HFF-Myc (cell line): ENCODE data around the gene C1orf50.

Source experiments
- DNase-seq: peaks from one replicate; pipeline ENCODE4 v3.0.0-alpha.2; 2011; ENCODE audit warnings: low read depth; ENCODE audit errors: extremely low read depth
- H3K4me3 ChIP-seq: replicated peaks from 2 replicates; pipeline ENCODE4 v1.5.1; 2011; ENCODE audit warnings: low read depth, mild to moderate bottlenecking, control low read depth, low read length
- TF ChIP-seq, protein P1 (sequence below): IDR thresholded peaks from 2 replicates; pipeline ENCODE4 v1.5.1; 2012; ENCODE audit warnings: mild to moderate bottlenecking, low read depth, low read length, control low read depth; ENCODE audit errors: missing control alignments

Gene C1orf50

DNA sequence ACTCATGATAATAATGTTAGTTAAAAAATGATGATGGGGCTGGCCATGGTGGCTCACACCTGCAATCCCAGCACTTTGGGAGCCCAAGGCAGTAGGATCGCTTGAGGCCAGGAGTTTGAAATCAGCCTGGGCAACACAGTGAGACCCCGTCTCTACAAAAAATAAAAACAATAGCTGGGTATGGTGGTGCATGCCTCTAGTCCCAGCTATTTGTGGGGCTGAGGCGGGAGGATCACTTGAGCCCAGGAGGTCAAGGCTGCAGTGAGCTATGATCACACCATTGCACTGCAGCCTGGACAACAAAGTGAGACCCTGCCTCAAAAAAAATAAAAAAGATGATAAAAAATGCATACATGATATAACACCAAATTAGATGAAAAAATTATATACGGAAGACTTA, 5.5 kb upstream of the C1orf50 start:
- DNase-seq, result no peak
- TF ChIP-seq, protein P1, sequence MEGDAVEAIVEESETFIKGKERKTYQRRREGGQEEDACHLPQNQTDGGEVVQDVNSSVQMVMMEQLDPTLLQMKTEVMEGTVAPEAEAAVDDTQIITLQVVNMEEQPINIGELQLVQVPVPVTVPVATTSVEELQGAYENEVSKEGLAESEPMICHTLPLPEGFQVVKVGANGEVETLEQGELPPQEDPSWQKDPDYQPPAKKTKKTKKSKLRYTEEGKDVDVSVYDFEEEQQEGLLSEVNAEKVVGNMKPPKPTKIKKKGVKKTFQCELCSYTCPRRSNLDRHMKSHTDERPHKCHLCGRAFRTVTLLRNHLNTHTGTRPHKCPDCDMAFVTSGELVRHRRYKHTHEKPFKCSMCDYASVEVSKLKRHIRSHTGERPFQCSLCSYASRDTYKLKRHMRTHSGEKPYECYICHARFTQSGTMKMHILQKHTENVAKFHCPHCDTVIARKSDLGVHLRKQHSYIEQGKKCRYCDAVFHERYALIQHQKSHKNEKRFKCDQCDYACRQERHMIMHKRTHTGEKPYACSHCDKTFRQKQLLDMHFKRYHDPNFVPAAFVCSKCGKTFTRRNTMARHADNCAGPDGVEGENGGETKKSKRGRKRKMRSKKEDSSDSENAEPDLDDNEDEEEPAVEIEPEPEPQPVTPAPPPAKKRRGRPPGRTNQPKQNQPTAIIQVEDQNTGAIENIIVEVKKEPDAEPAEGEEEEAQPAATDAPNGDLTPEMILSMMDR, result no peak
- no peak overlapping the region for H3K4me3 ChIP-seq

DNA sequence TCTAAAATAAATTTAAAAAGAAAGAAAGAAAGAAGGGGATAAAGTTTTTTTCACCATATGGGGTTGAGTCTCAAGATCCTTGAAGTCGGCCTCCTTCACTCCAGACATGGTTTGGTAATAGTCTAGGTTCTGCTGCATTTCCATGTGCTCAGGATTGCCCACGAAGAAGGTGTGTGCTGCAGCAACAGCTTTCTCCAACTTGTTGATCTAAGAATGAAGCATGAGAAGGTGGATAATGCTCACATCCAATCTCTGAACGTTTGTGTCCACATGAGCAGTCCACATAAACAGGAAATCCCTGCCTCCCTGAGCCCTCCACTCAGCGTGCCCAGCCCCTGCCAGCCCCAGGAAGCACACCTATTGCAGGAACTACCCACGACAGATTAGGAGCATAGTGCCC, 4.8 kb upstream of the C1orf50 start:
- TF ChIP-seq, protein P1, result no peak

DNA sequence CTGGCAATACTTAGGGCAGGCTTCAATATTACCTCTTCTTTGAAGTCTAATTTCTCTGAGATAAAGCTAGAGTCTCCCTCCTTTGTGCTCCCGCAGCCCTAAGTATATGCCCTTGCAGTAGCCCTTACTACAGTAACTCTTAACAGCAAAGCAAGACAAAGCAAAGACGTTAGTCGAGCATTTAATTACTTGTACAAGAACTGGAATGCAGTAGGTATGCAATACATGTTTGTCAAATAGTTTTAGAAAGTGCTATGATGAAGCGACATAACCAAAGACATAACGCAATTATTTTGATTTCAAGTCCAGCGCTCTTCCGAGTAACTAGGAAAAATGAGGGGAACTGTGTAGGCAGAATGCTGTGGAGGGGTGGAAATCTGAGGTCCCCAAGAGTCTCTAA, 1.8 kb upstream of the C1orf50 start:
- DNase-seq, result no peak
- TF ChIP-seq, protein P1, result no peak
- peak overlapping the region; percentile 93 for H3K4me3 ChIP-seq

More for the DNA sequence above, 4.8 kb upstream of the C1orf50 start:
- DNase-seq, result no peak
- no peak overlapping the region for H3K4me3 ChIP-seq

DNA sequence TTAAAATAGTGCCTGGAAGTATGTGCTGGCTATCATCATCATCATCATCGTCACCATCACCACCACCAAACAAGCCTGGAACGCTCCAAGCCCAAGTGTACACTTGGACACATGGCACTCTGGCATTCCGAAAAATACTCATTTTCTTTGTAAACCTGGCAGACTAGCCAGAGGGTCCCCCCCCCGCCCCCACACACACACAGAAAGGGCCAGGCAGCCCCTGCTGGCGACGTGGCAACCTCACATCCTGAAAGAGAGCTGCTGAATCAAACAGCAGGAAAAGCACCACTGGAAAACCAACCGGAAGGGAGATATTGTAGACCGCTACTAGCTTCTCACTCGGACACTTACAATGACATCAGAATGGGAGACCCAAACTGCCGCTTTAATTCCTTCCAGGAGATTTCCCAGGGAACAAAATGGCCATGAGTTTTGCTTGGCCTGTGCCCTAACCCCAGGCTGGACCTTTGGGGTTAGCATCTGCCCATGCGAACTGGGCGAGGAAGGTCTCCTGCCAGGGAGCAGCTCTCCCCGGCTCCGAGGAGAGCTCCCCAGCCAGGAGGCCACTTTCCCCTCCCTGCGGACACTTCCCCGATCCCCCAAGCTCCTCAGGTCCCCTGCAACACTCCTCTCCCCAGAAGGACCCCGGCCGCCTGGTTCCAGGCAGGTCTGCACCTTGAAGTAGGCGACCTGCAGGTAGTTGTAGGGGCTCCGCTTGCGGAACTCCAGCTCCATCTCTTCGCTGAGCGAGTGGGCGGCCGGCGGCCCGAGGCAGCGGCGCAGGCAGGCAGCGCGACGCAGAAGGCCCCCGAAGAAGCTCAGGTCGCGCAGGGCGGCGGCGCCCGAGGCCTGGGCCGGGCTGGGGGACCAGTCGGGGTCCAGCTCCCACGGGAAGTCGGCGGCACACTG, 963 bp upstream of the C1orf50 start:
- TF ChIP-seq, protein P1, result peak; percentile 61
- H3K4me3 ChIP-seq, result peak overlapping the region; percentile 93
- peak; percentile 69 for DNase-seq

DNA sequence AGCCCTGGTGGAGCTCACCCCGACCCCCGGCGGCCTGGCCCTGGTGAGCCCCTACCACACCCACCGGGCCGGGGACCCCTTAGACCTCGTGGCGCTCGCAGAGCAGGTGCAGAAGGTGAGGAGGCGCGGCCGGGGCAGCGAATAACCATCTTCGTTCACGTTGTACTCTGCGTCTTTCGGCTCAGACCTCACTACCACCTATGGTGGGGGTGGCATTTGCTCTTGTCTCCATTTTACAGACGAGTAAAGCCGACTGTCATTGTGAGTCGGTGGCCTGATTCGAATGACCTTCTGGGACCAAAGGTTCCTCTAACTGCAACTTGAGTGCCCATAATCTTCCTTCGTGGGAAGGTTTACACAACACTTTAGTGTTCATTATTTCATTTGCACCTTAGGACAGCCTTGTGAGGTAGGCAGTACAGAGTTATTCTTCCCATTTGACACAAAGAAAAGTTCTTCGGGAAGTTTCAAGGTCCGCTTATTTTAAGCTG, 506 bp downstream of the C1orf50 start:
- TF ChIP-seq, protein P1, result no peak
- DNase-seq, result no peak
- H3K4me3 ChIP-seq, result peak overlapping the region; percentile 93

DNA sequence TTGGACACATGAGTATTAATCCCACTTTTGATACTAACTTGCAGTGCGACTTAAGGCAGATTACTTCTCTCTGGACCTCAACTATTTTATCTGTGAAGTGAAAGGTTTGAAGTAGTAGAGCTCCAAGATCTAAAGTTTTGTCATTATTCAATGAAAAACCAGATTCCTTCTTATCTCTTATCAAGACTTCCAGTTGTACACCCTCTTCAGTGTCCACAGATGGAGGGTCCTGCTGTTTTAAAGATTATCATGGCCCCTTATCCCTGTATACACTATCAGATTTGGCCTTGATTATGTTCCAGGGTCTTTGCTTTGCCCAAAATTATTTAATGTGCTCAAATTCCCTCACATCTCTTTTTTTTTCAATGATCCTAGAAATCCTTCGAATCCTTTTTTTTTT, 1.1 kb downstream of the C1orf50 start:
- no peak for DNase-seq

More for the DNA sequence above, 1.1 kb downstream of the C1orf50 start:
- peak overlapping the region; percentile 93 for H3K4me3 ChIP-seq
- TF ChIP-seq, protein P1, result no peak
